Adipocyte (in vitro differentiated cells): ENCODE results near the gene CYB5R3.
A peak's percentile ranks its signal among the peaks of the same experiment; 100 is the strongest.
"Not testable (repeated sequence)": the region's sequence is repeated elsewhere in the genome, so short reads cannot be mapped to it uniquely, and the experiment has no call there.

Experiments
- DNase-seq: peaks from one replicate; pipeline ENCODE4 v3.0.0-alpha.2; 2015; ENCODE audit warnings: low read depth
- H3K27me3 ChIP-seq: replicated peaks from 2 replicates; pipeline ENCODE4 v1.7.0; 2013; ENCODE audit warnings: mild to moderate bottlenecking, low read length, moderate library complexity; ENCODE audit not compliant: control insufficient read depth, insufficient read depth
- H3K36me3 ChIP-seq: 2 replicates; pipeline ENCODE4 v1.7.0; 2013; ENCODE audit warnings: low read length, mild to moderate bottlenecking, moderate library complexity; ENCODE audit not compliant: control insufficient read depth, insufficient read depth, severe bottlenecking
- H3K4me1 ChIP-seq: 2 replicates; pipeline ENCODE4 v1.7.0; 2013; ENCODE audit warnings: mild to moderate bottlenecking, low read length, moderate library complexity; ENCODE audit not compliant: control insufficient read depth, insufficient read depth
- H3K4me3 ChIP-seq: 2 replicates; pipeline ENCODE4 v1.7.0; 2013; ENCODE audit warnings: mild to moderate bottlenecking, low read length, moderate library complexity
- H3K9ac ChIP-seq: 2 replicates; pipeline ENCODE4 v1.7.0; 2013; ENCODE audit warnings: mild to moderate bottlenecking, low read length, moderate library complexity
- H3K9me3 ChIP-seq: 2 replicates; pipeline ENCODE4 v1.7.0; 2013; ENCODE audit warnings: mild to moderate bottlenecking, low read length, moderate library complexity; ENCODE audit not compliant: control insufficient read depth

Gene CYB5R3

GRCh38 chr22:42673898-42674401 lies 24.8 kb upstream of the CYB5R3 start:
- H3K9me3 ChIP-seq, result peaks cover 7% of the 10 kb centered on the region
- DNase-seq, result no peak
- H3K9ac ChIP-seq, result no peak overlapping the region
- H3K27me3 ChIP-seq, result no peaks in the 10 kb centered on the region
- H3K4me3 ChIP-seq, result no peak overlapping the region
- H3K36me3 ChIP-seq, result no peaks in the 10 kb centered on the region
- peaks cover 35% of the 10 kb centered on the region for H3K4me1 ChIP-seq

GRCh38 chr22:42673071-42673470 lies 23.9 kb upstream of the CYB5R3 start:
- H3K27me3 ChIP-seq, H3K36me3 ChIP-seq, H3K9me3 ChIP-seq, H3K9ac ChIP-seq, H3K4me3 ChIP-seq, DNase-seq: not testable (repeated sequence)
- H3K4me1 ChIP-seq, result peaks cover 35% of the 10 kb centered on the region

GRCh38 chr22:42670921-42671709 lies 21.9 kb upstream of the CYB5R3 start:
- H3K27me3 ChIP-seq, result no peaks in the 10 kb centered on the region

GRCh38 chr22:42670046-42670445 lies 20.9 kb upstream of the CYB5R3 start:
- Histone ChIP-seq H3K9me3 (no peaks in the 10 kb centered on the region), H3K9ac (no peak overlapping the region), H3K27me3 (no peaks in the 10 kb centered on the region), H3K36me3 (no peaks in the 10 kb centered on the region), H3K4me3 (no peak overlapping the region), H3K4me1 (peaks cover 12% of the 10 kb centered on the region)
- no peak for DNase-seq

More at GRCh38 chr22:42670921-42671709, 21.9 kb upstream of the CYB5R3 start:
- H3K9ac ChIP-seq, result no peak overlapping the region
- DNase-seq, result no peak
- peaks cover 22% of the 10 kb centered on the region for H3K4me1 ChIP-seq
- H3K36me3 ChIP-seq, result no peaks in the 10 kb centered on the region
- no peak overlapping the region for H3K4me3 ChIP-seq
- no peaks in the 10 kb centered on the region for H3K9me3 ChIP-seq

GRCh38 chr22:42666393-42666792 lies 17.2 kb upstream of the CYB5R3 start:
- not testable (repeated sequence) for DNase-seq, H3K4me3 ChIP-seq, H3K9me3 ChIP-seq, H3K36me3 ChIP-seq, H3K9ac ChIP-seq, H3K27me3 ChIP-seq, H3K4me1 ChIP-seq

DNA sequence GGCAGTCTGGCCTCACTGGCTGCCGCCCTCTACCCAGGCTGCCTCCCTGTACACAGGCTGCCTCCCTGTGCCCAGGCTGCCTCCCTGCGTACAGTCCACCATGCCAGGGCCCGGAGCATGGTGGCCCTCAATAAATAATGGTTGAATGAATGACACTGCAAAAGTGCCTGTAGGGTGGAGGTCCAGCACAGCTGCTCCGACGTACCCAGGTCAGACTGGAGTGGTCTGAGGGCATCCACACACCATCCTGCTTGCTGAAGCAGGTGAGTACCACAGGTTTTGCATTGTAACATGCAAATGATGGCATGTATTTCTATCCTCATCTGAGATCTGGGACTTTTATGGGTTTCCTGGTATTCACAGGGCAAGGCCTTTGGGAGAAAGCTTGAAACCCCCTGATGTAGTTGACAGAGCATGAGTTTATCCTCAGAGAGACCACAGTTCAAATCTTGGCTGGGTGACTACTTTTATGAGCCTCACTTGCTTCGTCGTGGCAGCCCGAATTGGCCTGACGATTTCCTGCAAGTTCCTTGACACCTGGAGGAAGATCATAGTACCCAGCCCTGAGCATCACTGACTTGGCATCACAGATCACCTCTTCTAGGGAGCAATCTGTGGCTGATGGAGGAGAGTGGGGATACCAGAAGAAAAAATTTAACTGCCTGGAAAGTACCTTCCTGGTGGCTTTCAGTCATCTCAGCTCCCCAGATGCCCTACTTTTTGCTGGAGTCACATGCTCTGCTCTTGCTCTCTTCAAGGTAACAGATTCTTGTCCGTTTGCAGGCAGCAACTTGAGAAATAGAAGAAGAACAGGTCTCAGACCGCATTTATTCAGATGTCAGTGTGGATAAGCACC lies 16.0 kb upstream of the CYB5R3 start:
- peaks cover 6% of the 10 kb centered on the region for H3K4me1 ChIP-seq
- no peaks in the 10 kb centered on the region for H3K36me3 ChIP-seq
- no peak overlapping the region for H3K9ac ChIP-seq
- no peak overlapping the region for H3K4me3 ChIP-seq
- no peaks in the 10 kb centered on the region for H3K9me3 ChIP-seq
- no peak for DNase-seq
- no peaks in the 10 kb centered on the region for H3K27me3 ChIP-seq

DNA sequence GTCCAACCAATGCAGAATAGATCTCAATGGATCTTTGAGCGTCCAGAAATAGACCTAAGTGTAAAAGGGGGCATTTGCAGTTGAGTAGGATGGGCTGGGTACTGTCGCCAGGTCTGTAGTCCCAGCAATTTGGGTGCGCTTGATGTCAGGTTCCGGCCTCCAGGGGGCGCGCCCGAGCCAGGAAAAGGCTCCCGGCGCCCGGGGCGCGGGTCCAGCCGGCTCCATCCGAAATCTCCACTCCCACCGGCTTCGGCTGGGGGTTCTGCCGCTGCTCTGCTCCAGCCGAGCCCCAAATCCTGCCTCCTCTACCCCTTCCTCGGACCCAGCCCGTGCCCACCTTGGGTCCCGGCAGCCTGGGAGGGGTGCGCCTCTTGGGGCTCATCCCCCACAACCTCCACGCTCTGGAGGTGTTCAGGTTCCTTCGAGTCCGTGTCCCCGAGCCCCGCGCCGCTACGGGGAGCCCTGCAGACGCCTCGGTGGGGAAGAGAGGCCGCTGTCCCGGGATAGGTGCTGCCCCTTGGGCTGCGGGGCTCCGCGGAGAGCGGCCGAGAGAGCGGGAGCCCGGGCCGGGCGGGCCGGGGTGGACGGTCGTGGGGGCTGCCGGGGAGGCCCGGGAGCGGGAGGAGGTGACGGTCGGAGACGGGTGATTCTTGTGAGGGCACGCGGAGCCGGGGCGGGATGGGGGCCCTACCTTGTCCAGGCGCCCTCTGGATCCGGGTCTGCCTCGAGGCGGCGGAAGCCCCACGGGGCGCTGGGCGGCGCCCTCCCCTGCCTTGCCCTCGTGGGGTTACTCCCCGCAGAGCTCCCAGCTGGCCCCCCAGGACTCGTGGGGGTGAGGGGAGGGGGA lies 13.0 kb upstream of the CYB5R3 start:
- H3K36me3 ChIP-seq, result no peaks in the 10 kb centered on the region
- H3K27me3 ChIP-seq, result no peaks in the 10 kb centered on the region
- peak overlapping the region; percentile 76 for H3K4me3 ChIP-seq
- H3K9me3 ChIP-seq, result no peaks in the 10 kb centered on the region
- H3K4me1 ChIP-seq, result peaks cover 6% of the 10 kb centered on the region
- DNase-seq, result peak; percentile 94
- H3K9ac ChIP-seq, result peak overlapping the region; percentile 80

GRCh38 chr22:42656578-42656977 lies 7.4 kb upstream of the CYB5R3 start:
- H3K4me3 ChIP-seq, result no peak overlapping the region
- no peaks in the 10 kb centered on the region for H3K9me3 ChIP-seq
- H3K4me1 ChIP-seq, result peaks cover 16% of the 10 kb centered on the region
- no peak for DNase-seq
- H3K27me3 ChIP-seq, result no peaks in the 10 kb centered on the region
- H3K9ac ChIP-seq, result no peak overlapping the region
- no peaks in the 10 kb centered on the region for H3K36me3 ChIP-seq

- no peak overlapping the region for H3K4me3 ChIP-seq
- DNase-seq, result no peak
- H3K9ac ChIP-seq, result no peak overlapping the region
- H3K27me3 ChIP-seq, result no peaks in the 10 kb centered on the region
- peaks cover 16% of the 10 kb centered on the region for H3K4me1 ChIP-seq
- no peaks in the 10 kb centered on the region for H3K9me3 ChIP-seq
- H3K36me3 ChIP-seq, result no peaks in the 10 kb centered on the region
Measured at GRCh38 chr22:42655693-42656092, 6.5 kb upstream of the CYB5R3 start.

- no peak for DNase-seq
- no peaks in the 10 kb centered on the region for H3K9me3 ChIP-seq
- no peaks in the 10 kb centered on the region for H3K27me3 ChIP-seq
- no peak overlapping the region for H3K4me3 ChIP-seq
- H3K9ac ChIP-seq, result peak overlapping the region; percentile 32
- H3K36me3 ChIP-seq, result no peaks in the 10 kb centered on the region
- H3K4me1 ChIP-seq, result peaks cover 21% of the 10 kb centered on the region
Measured at GRCh38 chr22:42654436-42655073, 5.4 kb upstream of the CYB5R3 start.
